HL-60 (cell line): Measurements from ENCODE around the gene RPS5.
"Not testable (repeated sequence)": the region's sequence is repeated elsewhere in the genome, so short reads cannot be mapped to it uniquely, and the experiment has no call there.

ENCODE experiments used
- DNase-seq, 2 experiments: peaks; one replicate each; pipeline ENCODE4 v3.0.0-alpha.2; 2010 to 2020; ENCODE audit warnings: low read depth in 1 of 2, low spot score in 1 of 2
- H3K27ac ChIP-seq: fragments of 250-450 bp; sonication (Bioruptor Pico); replicated peaks from 2 replicates; pipeline ENCODE4 v1.5.1; 2020; ENCODE audit warnings: mild to moderate bottlenecking, moderate library complexity
- H3K27me3 ChIP-seq: fragments of 250-450 bp; sonication (Bioruptor Pico); 2 replicates; pipeline ENCODE4 v1.5.1; 2021; ENCODE audit warnings: mild to moderate bottlenecking, moderate library complexity; ENCODE audit not compliant: insufficient read depth, poor library complexity, severe bottlenecking
- H3K4me3 ChIP-seq: replicated peaks from 2 replicates; pipeline ENCODE4 v1.5.1; 2011; ENCODE audit warnings: mild to moderate bottlenecking, control low read depth, low read length; ENCODE audit not compliant: insufficient read depth
- CTCF ChIP-seq: IDR thresholded peaks from one replicate; pipeline ENCODE4 v1.5.1; 2011; ENCODE audit warnings: low read length, control low read depth, inconsistent platforms; ENCODE audit not compliant: insufficient read depth
- GABPA ChIP-seq: IDR thresholded peaks from 2 replicates; pipeline ENCODE4 v1.6.1; 2012; ENCODE audit warnings: low read depth
- POLR2AphosphoS5 ChIP-seq: IDR thresholded peaks from 2 replicates; pipeline ENCODE4 v1.6.1; 2012; ENCODE audit warnings: low read depth
- REST ChIP-seq: IDR thresholded peaks from 2 replicates; pipeline ENCODE4 v1.6.1; 2012; ENCODE audit warnings: low read depth; ENCODE audit not compliant: insufficient replicate concordance
- SPI1 ChIP-seq: IDR thresholded peaks from 2 replicates; pipeline ENCODE4 v1.6.1; 2012; ENCODE audit warnings: low read depth, mild to moderate bottlenecking, borderline replicate concordance

Gene RPS5

GRCh38 chr19:58345558-58345957 is 41.5 kb upstream of the RPS5 start:
- no peak for TF ChIP-seq POLR2AphosphoS5
- Histone ChIP-seq H3K4me3 (no peak overlapping the region), H3K27me3 (peaks cover 4% of the 10 kb centered on the region), H3K27ac (no peak overlapping the region)
- no peak for DNase-seq

- peak overlapping the region; percentile 59 for H3K4me3 ChIP-seq
- H3K27me3 ChIP-seq = peaks cover 4% of the 10 kb centered on the region
- no peak for TF ChIP-seq POLR2AphosphoS5
- no peak for TF ChIP-seq SPI1
- TF ChIP-seq GABPA = no peak
- TF ChIP-seq REST = no peak
- no peak for TF ChIP-seq CTCF
- DNase-seq = peak; percentile 52 to 72
- H3K27ac ChIP-seq = no peak overlapping the region
These were observed 39.8 kb upstream of the RPS5 start for GRCh38 chr19:58346961-58347929.

- peak overlapping the region; percentile 59 for H3K4me3 ChIP-seq
- not testable (repeated sequence) for H3K27ac ChIP-seq, H3K27me3 ChIP-seq, DNase-seq
These were observed 39.0 kb upstream of the RPS5 start for GRCh38 chr19:58348080-58348479.

- Histone ChIP-seq H3K4me3 (no peak overlapping the region), H3K27ac (no peak overlapping the region), H3K27me3 (peaks cover 4% of the 10 kb centered on the region)
- DNase-seq = no peak
- no peak for TF ChIP-seq POLR2AphosphoS5
- no peak for TF ChIP-seq GABPA
- no peak for TF ChIP-seq CTCF
- no peak for TF ChIP-seq REST
- TF ChIP-seq SPI1 = no peak
These were observed 37.5 kb upstream of the RPS5 start for GRCh38 chr19:58349590-58349989.
